Left colon (tissue), 2 donors: Measurements from ENCODE around the gene PRKAR2A. TPM values are rescaled to one million over a fixed set of nuclear protein-coding genes. Genes with fewer than 3 reads are reported as not detected.
"Not testable (repeated sequence)": the region's sequence is repeated elsewhere in the genome, so short reads cannot be mapped to it uniquely, and the experiment has no call there.

ENCODE experiments used
- ATAC-seq: fragments of 200-7000 bp; cut with Tn5 transposase; one replicate; pipeline ENCODE4 v1.9.1; 2020; ENCODE audit warnings: mild to moderate bottlenecking, moderate library complexity
- DNase-seq, 2 donors: peaks; one replicate each; pipeline ENCODE4 v3.0.0-alpha.2; 2020
- intact Hi-C, 2 donors: fragments of 100-400 bp; cut with DNase I in 1 of 2; cut with micrococcal nuclease in 1 of 2; formaldehyde crosslinking; loops; one replicate each; pipeline versions ENCODE4 v1.11.2 to v1.14.0; 2022; cut with DNase I, micrococcal nuclease
- total RNA-seq, 2 donors: library from RNA; stranded (reverse); fragmentation: NEBNext Ultra II Directional; extraction: Animal tissue kit (Norgen Biotek cat#: 25700); gene quantifications; one replicate each; pipeline ENCODE4 v1.2.1, GENCODE V29; 2021
- donor health status: DM: no; HTN: no; CAD: no.
- donor health status: DM: yes; HTN: yes; CAD: no.

Gene PRKAR2A
- total RNA-seq, 2 donors from 2014 or later = 68.1 to 75.4 TPM

GRCh38 chr3:48739955-48740823 is 107.5 kb downstream of the PRKAR2A start:
- ATAC-seq (peak; percentile 76), DNase-seq (peak; percentile 94 to 96)
- intact Hi-C loops = no loop called here

GRCh38 chr3:48739617-48739954 is 108.1 kb downstream of the PRKAR2A start:
- intact Hi-C loops = no loop called here
- DNase-seq (no peak), ATAC-seq (peak; percentile 3)

GRCh38 chr3:48738926-48739616 is 108.6 kb downstream of the PRKAR2A start:
- DNase-seq = peak; percentile 69 to 75
- ATAC-seq = peak; percentile 47
- intact Hi-C loops = no loop called here

- DNase-seq = no peak
- intact Hi-C loops = no loop called here
- no peak for ATAC-seq
These were observed 109.5 kb downstream of the PRKAR2A start for GRCh38 chr3:48738144-48738536.

GRCh38 chr3:48735075-48735767 is 112.5 kb downstream of the PRKAR2A start:
- ATAC-seq = peak; percentile 24
- DNase-seq, intact Hi-C loops: not testable (repeated sequence)

GRCh38 chr3:48734541-48734940 is 113.1 kb downstream of the PRKAR2A start:
- intact Hi-C loops, DNase-seq, ATAC-seq: not testable (repeated sequence)

GRCh38 chr3:48733752-48734518 is 113.7 kb downstream of the PRKAR2A start:
- DNase-seq, ATAC-seq, intact Hi-C loops: not testable (repeated sequence)

GRCh38 chr3:48727511-48727910 is 120.2 kb downstream of the PRKAR2A start:
- intact Hi-C loops = no loop called here
- ATAC-seq (no peak), DNase-seq (no peak)

GRCh38 chr3:48725185-48725855 is 122.4 kb downstream of the PRKAR2A start:
- DNase-seq, intact Hi-C loops, ATAC-seq: not testable (repeated sequence)

- DNase-seq (no peak), ATAC-seq (no peak)
- intact Hi-C loops = no loop called here
These were observed 123.9 kb downstream of the PRKAR2A start for GRCh38 chr3:48723725-48724124.

- intact Hi-C loops, DNase-seq: not testable (repeated sequence)
- ATAC-seq = peak; percentile 47
These were observed 124.4 kb downstream of the PRKAR2A start for GRCh38 chr3:48723293-48723692.

GRCh38 chr3:48716982-48717746 is 130.5 kb downstream of the PRKAR2A start, which contains the start of gene IP6K2:
IP6K2 (minus strand) TSS chr3:48717221; CDS start chr3:48695291, 21,930 bp downstream.
- intact Hi-C loops = no loop called here
- DNase-seq (peak; percentile 99 to 100), ATAC-seq (peak; percentile 93)

GRCh38 chr3:48716508-48716981 is 131.1 kb downstream of the PRKAR2A start:
- ATAC-seq (peak; percentile 21), DNase-seq (peak; percentile 36 to 40)
- intact Hi-C loops = no loop called here

GRCh38 chr3:48715174-48715800 is 132.4 kb downstream of the PRKAR2A start:
- no peak for ATAC-seq
- intact Hi-C loops = no loop called here
- no peak for DNase-seq

- no peak for ATAC-seq
These were observed 135.9 kb downstream of the PRKAR2A start for GRCh38 chr3:48711727-48712126.

GRCh38 chr3:48709051-48709461 is 138.6 kb downstream of the PRKAR2A start:
- intact Hi-C loops = no loop called here
- ATAC-seq (no peak), DNase-seq (no peak)

More at GRCh38 chr3:48711727-48712126, 135.9 kb downstream of the PRKAR2A start:
- DNase-seq = no peak
- intact Hi-C loops = no loop called here

- DNase-seq = no peak
- ATAC-seq = no peak
- intact Hi-C loops = no loop called here
These were observed 139.2 kb downstream of the PRKAR2A start for GRCh38 chr3:48708481-48708889.
